ENCODE data around the gene GBP2.

Gene GBP2, protein sequence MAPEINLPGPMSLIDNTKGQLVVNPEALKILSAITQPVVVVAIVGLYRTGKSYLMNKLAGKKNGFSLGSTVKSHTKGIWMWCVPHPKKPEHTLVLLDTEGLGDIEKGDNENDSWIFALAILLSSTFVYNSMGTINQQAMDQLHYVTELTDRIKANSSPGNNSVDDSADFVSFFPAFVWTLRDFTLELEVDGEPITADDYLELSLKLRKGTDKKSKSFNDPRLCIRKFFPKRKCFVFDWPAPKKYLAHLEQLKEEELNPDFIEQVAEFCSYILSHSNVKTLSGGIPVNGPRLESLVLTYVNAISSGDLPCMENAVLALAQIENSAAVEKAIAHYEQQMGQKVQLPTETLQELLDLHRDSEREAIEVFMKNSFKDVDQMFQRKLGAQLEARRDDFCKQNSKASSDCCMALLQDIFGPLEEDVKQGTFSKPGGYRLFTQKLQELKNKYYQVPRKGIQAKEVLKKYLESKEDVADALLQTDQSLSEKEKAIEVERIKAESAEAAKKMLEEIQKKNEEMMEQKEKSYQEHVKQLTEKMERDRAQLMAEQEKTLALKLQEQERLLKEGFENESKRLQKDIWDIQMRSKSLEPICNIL

DNA sequence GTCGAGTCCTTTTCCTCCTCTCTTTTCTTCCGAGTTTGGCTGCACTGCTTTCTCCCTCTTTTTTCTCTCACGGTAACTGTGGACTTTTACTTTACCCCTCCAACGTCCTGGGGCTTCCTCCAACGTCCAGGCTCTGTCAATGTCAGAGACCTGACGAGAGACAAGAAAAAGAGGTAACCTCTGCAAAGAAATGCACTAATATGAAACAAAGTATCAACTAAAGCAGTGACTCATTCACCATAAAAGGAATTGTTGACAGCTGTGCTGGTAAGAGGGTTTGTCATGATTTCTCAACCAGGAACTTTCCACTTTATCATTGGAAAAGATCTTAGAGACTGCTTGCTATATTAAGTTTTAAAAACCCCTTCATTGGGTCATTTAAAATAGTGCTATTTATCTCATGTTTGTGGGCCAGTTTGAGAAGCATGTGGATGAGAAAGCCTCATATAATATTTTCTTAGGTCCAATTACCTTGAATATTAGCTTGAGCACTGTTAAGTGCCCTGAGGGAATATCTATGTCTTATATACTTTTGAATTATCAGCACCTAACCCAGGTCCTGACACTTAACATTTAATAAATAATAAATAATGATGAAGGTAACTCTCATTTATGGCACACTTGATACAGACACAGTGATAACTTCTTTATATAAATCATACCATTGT is at the start of gene GBP2:
TSS of gene GBP2 (minus strand) at position 202 of the 668 bp plus-strand sequence. CDS start 4,148 bp downstream, outside the sequence.
- peak within 1 kb of the TSS; percentile 98 to 99 for H3K27ac Mint-ChIP-seq
- no peaks in the 10 kb centered on the region for H3K9me3 Mint-ChIP-seq
- H3K4me1 Mint-ChIP-seq: peaks cover 57% of the 10 kb centered on the region
- DNase-seq: peak; percentile 17 to 29
- H3K4me3 Mint-ChIP-seq: peak within 1 kb of the TSS; percentile 88 to 95
- ATAC-seq: peak; percentile 79
- H3K27me3 Mint-ChIP-seq: no peaks in the 10 kb centered on the region

DNA sequence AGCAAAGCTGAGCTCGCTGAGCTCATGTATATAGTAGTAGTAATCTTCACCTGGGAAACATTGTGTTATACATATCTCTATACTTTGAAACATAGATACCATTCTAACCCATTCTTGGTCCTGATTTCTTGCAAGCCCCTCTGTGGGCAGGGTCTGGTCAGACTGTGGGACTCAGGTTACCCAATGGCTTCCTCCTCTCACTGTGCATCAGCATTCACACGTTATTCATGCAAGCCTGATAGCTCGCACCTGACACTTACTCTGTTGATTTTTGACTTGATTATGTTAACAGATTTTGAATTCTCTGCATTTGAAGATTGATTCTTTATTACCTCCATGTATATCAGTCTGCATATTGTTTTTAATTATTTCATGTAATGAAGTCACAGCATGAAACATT is 48.6 kb upstream of the GBP2 start:
- Mint-ChIP-seq H3K4me1 (peaks cover 12% of the 10 kb centered on the region), H3K27me3 (no peaks in the 10 kb centered on the region), H3K4me3 (no peak overlapping the region), H3K9me3 (peaks cover 9 to 14% of the 10 kb centered on the region in 2 donors), H3K27ac (no peak overlapping the region)
- DNase-seq (no peak), ATAC-seq (no peak)

DNA sequence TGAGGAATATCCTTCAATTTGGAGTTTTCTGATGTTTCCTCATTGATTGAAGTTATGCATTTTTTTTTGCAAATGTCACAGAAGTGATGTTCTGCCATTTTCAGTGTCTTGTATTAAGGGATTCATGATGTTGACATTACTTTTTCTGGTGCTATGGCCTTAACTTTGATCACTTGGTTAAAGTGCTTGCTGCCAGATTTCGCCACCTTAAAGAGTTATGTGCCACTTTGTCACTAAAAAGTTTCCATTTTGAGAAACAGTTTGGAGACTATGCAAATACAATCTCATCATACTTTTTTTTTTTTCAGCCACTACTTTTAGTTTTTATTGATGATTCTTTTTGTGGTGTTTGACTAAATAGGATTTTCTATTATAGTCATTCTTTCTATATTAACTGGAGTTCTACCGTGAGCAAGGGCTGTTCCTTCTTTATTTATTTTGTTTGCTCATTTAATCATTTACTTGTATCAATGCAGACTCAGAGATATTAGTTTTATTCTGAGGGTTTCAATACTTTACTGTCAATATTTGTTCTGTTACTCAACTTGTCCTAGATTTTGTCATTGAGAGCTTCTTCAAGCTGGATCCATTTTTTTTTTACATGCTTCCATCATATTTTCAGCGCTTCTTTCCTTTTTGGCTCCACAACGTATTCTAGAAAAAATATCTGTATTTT is 46.7 kb upstream of the GBP2 start:
- no peak overlapping the region for H3K4me3 Mint-ChIP-seq
- H3K9me3 Mint-ChIP-seq: peaks cover 9 to 14% of the 10 kb centered on the region in 2 donors
- peaks cover 12% of the 10 kb centered on the region for H3K4me1 Mint-ChIP-seq
- DNase-seq (no peak), ATAC-seq (no peak)
- H3K27ac Mint-ChIP-seq: no peak overlapping the region
- H3K27me3 Mint-ChIP-seq: no peaks in the 10 kb centered on the region

DNA sequence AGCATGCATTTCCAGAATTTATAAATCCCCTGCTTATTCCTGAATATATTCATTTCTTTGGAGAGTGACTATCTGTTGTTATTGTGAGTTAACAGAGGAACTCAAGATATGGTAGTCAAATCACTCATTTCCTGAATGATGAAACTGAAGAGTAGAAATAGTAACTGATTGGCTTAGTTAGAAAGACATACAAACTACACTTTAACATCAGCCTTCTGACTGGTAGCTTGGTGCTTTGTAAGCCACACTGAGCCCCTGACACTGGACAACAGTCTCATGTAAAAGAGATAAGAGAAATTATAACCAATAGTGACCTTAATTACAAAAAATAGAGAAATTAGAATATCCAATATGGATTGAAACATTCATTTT is 45.1 kb upstream of the GBP2 start:
- Mint-ChIP-seq H3K9me3 (peaks cover 9 to 14% of the 10 kb centered on the region in 2 donors), H3K4me3 (peak overlapping the region in 1 of 2 donors; percentile 31), H3K4me1 (peaks cover 7% of the 10 kb centered on the region), H3K27ac (peak overlapping the region; percentile 94 to 99), H3K27me3 (no peaks in the 10 kb centered on the region)
- peak in 1 of 2 donors; percentile 16 for DNase-seq
- ATAC-seq: peak; percentile 89

DNA sequence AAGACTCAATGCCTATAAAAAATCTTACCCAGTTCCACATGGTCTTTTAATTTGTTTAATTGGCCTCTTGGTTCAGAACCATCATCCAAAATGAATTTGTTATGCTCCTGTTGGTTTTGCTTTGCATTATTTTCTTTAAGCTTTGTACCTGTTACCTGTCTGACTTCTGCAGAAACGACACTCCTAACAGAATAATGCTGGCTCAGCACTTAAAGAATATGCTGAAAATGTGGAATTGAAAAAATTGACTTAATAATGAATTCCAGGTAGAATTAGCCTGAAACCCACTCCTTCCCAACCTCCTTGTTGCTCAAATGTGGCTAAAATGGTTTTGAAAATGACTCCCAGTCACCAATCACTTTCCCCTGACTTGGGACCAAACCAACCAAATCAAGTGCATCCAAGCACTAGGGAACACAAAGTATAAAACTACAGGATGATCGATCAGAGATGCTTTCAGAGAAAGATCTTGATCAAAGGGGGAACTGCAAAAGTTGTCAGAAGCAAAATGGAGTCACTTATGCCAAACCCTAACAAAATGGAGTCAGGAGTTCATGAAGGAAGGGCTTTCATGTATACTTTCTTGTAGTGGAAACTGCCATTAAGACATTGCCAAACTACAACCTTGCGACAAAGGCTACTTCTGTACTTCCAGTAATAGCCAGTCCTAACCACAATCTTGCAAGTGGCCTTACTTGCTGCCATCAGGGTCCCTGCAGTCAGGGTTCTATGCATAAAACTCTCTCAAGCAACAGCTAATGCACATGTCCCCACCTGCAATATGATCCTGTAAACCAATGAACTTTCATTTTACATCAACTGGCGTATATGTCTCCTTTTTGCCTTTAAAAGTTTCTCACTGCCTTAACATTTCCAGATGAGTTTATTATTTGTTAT is 44.5 kb upstream of the GBP2 start:
- ATAC-seq (peak; percentile 56), DNase-seq (no peak)
- Mint-ChIP-seq H3K4me3 (peak overlapping the region in 1 of 2 donors; percentile 31), H3K9me3 (peaks cover 9 to 14% of the 10 kb centered on the region in 2 donors), H3K4me1 (peaks cover 7% of the 10 kb centered on the region), H3K27ac (peak overlapping the region; percentile 94 to 99), H3K27me3 (no peaks in the 10 kb centered on the region)

DNA sequence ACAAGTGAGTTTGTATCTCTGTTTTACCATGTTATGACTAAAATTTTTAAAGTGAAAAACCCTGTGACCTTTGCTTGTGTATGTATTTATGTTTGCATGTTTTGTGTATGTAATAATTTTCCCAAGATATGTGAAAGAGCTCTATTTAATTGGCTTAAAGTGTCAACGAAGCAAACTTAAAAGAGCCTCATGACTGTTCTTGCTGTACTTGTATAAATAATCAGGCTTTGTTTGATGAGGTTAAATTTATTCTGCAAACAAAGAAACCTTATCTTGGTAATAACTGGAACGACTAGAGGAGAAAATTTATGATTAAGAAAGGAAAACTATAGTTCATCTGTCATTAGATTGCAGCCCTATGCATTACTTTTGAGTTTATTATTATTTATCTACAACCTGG is 43.3 kb upstream of the GBP2 start:
- peaks cover 7% of the 10 kb centered on the region for H3K4me1 Mint-ChIP-seq
- H3K9me3 Mint-ChIP-seq: peaks cover 9 to 14% of the 10 kb centered on the region in 2 donors
- H3K4me3 Mint-ChIP-seq: no peak overlapping the region
- ATAC-seq (no peak), DNase-seq (no peak)
- no peak overlapping the region for H3K27ac Mint-ChIP-seq
- H3K27me3 Mint-ChIP-seq: no peaks in the 10 kb centered on the region

DNA sequence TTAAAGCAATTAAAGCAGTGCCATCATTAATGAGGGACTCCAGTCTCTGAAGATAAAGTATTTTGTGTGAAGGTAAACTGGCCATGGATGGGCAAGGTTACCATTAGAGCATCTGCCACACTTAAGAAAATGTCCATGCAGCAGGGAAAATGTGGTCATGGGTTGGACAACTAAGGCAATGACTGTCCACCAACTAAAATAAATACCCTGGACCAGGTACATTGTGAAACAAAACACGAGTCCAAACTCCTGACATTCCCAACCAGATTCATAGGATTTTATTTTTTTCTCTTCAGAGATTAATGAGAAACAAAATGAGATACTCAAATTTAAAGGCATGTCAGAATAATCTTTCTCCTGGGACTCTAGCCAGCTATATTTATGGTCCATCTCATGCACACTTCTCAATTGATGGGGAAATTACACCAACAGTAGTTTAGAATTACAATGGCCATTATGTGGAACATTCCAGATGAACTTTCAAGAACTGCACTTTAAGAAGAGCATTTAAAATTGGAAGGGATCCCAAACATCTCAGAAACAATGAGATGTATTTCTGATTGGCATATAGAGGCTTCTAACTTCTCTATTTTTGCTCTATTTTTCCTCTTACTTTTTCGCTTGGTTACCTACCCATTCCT is 41.8 kb upstream of the GBP2 start:
- Mint-ChIP-seq H3K4me1 (peaks cover 7% of the 10 kb centered on the region), H3K27me3 (no peaks in the 10 kb centered on the region), H3K4me3 (no peak overlapping the region), H3K27ac (peak overlapping the region in 1 of 2 donors; percentile 48), H3K9me3 (peaks cover 9 to 14% of the 10 kb centered on the region in 2 donors)
- DNase-seq: no peak
- no peak for ATAC-seq

DNA sequence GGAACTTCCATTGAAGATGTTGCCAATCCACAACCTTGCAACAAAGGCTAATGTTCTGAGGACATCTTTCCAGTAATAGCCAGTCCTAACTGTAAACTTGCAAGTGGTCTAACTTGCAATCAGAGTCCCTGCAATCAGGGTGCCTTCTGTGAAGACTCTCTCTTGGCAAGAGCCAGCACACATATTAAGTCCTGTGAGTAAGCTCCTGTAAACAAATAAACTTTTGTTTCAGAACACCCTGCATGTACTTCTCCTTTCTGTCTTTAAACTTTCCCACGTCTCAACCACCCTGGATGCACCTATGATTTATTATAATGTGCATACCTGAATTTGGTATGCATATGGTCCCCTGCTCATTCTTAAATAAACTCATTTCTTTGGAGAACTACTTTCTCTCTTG is 40.8 kb upstream of the GBP2 start:
- Mint-ChIP-seq H3K4me3 (no peak overlapping the region), H3K4me1 (peaks cover 7% of the 10 kb centered on the region), H3K9me3 (peaks cover 10 to 23% of the 10 kb centered on the region in 2 donors), H3K27ac (no peak overlapping the region), H3K27me3 (no peaks in the 10 kb centered on the region)
- DNase-seq (no peak), ATAC-seq (no peak)

DNA sequence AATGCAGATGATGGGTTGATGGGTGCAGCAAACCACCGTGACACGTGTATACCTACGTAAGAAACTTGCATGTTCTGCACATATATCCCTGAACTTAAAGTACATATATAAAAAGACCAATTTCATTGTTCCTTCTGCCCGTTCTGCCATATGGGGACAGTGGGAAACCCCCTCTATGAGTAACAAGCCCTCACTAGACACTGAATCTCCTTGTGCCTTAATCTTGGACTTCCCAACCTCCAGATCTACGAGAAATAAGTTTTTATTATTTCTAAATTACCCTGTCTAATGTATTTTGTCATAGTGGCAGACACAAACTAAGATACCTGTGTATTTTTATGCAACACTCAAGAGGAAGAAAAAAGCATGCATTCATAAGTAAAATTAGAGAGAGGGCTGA is 39.9 kb upstream of the GBP2 start:
- no peaks in the 10 kb centered on the region for H3K27me3 Mint-ChIP-seq
- peaks cover 2% of the 10 kb centered on the region for H3K4me1 Mint-ChIP-seq
- ATAC-seq: no peak
- peaks cover 14 to 27% of the 10 kb centered on the region in 2 donors for H3K9me3 Mint-ChIP-seq
- no peak overlapping the region for H3K27ac Mint-ChIP-seq
- DNase-seq: no peak
- no peak overlapping the region for H3K4me3 Mint-ChIP-seq

DNA sequence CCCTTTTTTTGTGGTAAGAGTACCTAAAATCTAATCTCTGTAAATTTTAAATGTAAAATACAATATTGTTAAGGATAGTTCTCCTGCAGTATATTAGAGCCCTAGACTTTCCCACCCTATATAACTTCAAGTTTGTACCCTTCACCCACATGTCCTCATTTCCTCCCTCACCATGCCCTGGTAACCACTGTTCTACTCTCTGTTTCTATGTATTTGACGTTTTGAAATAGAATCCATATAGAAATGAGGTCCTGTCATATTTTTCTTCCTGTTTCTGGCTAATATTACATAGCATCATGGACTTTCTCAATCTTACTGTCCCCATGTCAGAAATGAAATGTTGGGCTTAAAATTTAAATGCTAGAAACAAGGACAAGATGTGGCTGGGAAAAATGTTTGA is 25.1 kb upstream of the GBP2 start:
- Mint-ChIP-seq H3K4me3 (no peak overlapping the region), H3K9me3 (peaks cover 6 to 8% of the 10 kb centered on the region in 2 donors), H3K4me1 (peaks cover 3% of the 10 kb centered on the region), H3K27me3 (peaks cover 13% of the 10 kb centered on the region), H3K27ac (no peak overlapping the region)
- no peak for DNase-seq
- ATAC-seq: no peak

DNA sequence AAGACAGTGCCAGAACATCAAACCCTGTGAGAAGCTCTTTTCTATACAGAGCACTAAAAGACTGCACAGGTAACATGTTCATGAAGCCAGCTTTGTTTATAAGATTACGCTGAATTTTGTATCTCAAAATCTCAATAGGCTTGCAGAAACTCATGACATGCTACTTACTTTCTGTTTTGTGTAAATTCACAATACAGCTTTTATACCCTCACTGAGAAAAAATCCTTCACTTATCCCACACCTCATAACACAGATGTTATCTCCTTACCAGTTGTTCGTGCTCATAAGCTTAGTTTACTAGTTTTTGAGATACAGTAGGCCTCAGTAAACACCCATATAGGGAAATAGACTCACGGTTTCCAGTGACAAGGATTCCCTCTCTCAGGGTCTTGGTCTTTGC is 24.1 kb upstream of the GBP2 start:
- no peak overlapping the region for H3K4me3 Mint-ChIP-seq
- no peaks in the 10 kb centered on the region for H3K9me3 Mint-ChIP-seq
- DNase-seq: no peak
- peaks cover 13% of the 10 kb centered on the region for H3K27me3 Mint-ChIP-seq
- no peak for ATAC-seq
- H3K4me1 Mint-ChIP-seq: peaks cover 6% of the 10 kb centered on the region
- no peak overlapping the region for H3K27ac Mint-ChIP-seq

DNA sequence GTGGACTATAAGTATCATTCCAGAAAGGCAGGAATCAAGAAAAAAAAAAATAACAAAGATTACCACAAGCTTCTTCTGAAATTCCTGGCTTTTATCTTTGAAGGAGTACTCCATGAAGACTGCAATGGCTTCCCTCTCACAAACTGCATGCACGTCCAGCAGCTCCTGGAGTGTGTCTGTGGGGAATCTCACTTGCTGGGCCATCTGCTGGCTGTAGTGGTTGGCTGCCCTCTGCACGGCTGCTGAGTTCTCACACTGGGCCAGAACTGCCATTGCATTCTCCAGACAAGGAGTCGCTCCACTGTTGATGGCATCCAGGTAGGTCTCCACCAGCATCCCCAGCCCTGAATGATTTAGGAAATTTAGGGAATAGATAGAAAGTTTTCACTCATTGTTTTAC is 23.3 kb upstream of the GBP2 start:
- Mint-ChIP-seq H3K27ac (no peak overlapping the region), H3K4me3 (no peak overlapping the region), H3K9me3 (no peaks in the 10 kb centered on the region), H3K27me3 (peaks cover 13% of the 10 kb centered on the region), H3K4me1 (peaks cover 6% of the 10 kb centered on the region)
- DNase-seq (no peak), ATAC-seq (no peak)

DNA sequence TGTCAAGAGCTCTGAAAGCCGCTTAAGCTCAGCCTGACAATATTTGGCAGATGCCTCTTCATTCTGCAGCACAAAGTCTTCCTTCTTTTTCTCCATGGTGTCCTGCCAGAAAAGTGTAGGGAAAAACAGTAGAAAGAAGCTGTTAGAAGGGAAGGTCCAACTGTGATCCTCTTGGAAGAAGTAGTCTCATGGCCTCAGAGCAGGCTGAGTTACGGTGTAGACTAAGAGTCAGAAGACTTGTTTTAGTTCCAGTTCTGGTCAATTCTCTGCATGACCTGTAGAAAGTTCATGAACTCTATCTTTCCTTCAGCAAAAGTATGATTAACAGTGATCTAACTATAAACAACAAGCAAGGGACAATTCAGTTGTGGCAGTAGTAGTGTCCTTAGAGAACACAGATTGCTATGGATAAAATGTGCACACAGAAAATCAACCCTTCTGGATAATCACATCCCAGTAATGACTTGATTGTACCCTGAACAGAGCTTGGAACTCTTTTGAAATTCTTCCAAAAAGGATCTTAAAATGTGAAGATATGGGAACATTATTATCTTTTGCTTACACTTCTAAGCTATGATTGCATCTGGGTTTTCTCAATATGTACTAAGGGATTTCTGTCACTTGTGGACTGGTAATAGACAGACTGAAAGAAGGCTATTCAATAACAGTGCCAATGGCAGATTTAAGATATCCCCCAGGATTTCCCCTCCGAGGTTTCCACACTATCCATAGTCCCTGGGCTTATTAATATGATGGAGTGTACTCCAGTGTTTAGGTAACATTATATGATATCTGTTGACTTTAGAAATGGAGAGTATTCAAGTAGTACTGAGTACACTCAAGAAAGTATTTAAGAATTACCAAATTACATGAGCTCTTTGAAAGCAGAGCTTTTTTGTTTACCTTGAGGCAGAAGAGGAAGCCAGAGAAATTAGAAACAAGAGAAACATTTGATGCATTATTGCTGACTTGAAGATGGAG is 22.1 kb upstream of the GBP2 start:
- DNase-seq: no peak
- no peak for ATAC-seq
- Mint-ChIP-seq H3K4me1 (peaks cover 6% of the 10 kb centered on the region), H3K4me3 (no peak overlapping the region), H3K9me3 (no peaks in the 10 kb centered on the region), H3K27ac (no peak overlapping the region), H3K27me3 (peaks cover 13% of the 10 kb centered on the region)

Measured in stimulated activated naive CD8-positive, alpha-beta T cell treated with anti-CD3 and anti-CD28 coated beads, Interleukin-15, amount 100 ng/mL, for 72 hours (primary cell).